Measurements from ENCODE around the gene THBS3.
"Not testable (repeated sequence)": the region's sequence is repeated elsewhere in the genome, so short reads cannot be mapped to it uniquely, and the experiment has no call there.

The THBS3 gene

DNA sequence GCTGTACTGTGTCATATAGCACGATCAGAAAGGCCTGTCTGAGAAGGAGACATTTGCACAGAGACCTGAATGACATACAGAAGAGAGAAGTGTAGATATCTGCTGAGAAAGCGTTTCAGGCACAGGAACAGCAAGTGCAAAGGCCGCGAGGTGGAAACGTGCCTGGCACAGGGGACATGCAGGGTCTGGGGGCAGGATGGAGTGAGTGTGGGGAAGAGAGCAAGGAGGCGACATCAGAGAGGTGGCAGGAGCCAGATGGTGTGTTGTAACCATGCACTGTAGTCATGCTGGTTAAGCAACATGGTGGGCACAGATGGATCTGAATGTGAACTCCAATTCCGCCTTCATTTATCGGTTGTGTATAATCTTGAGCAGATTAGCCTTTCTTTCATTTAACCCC lies 47.6 kb downstream of the THBS3 start:
- DNase-seq, result no peak
- H3K9me3 ChIP-seq, result 0 out of 2 replicates have a peak, but pooled peaks cover 4% of the 10 kb centered on the region
- H3K36me3 ChIP-seq, result no peaks in the 10 kb centered on the region
- H3K27me3 ChIP-seq, result no peaks in the 10 kb centered on the region
- no peaks in the 10 kb centered on the region for H3K4me1 ChIP-seq
- TF ChIP-seq, protein P1, sequence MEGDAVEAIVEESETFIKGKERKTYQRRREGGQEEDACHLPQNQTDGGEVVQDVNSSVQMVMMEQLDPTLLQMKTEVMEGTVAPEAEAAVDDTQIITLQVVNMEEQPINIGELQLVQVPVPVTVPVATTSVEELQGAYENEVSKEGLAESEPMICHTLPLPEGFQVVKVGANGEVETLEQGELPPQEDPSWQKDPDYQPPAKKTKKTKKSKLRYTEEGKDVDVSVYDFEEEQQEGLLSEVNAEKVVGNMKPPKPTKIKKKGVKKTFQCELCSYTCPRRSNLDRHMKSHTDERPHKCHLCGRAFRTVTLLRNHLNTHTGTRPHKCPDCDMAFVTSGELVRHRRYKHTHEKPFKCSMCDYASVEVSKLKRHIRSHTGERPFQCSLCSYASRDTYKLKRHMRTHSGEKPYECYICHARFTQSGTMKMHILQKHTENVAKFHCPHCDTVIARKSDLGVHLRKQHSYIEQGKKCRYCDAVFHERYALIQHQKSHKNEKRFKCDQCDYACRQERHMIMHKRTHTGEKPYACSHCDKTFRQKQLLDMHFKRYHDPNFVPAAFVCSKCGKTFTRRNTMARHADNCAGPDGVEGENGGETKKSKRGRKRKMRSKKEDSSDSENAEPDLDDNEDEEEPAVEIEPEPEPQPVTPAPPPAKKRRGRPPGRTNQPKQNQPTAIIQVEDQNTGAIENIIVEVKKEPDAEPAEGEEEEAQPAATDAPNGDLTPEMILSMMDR (IDR thresholded peaks at IDR 0.05; ENCODE audit: low read depth, low read length), result no peak
- no peak overlapping the region for H3K4me3 ChIP-seq (ENCODE audit: low read depth, low read length)

DNA sequence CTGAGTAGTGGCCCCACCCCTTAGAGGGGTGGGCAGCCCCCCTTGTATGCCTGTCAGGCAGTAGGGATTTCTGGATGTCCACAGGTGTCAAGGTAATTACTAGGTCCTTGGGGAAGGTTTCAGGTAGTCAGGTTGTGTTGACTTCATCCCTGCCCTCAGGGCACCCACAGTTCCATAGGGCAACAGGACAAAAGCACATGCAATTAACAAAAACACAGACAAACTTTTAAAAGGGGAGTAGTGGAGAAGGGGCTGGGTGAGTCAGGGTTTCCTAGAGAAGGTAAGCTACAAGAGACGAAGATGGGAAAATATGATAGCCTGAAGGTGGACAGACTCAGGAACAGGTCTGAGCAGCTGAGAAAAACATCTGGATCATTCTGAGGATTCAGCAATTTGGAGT lies 48.7 kb downstream of the THBS3 start:
- TF ChIP-seq, protein P1 (IDR thresholded peaks at IDR 0.05; ENCODE audit: low read depth, low read length), result no peak
- H3K4me1 ChIP-seq, result no peaks in the 10 kb centered on the region

DNA sequence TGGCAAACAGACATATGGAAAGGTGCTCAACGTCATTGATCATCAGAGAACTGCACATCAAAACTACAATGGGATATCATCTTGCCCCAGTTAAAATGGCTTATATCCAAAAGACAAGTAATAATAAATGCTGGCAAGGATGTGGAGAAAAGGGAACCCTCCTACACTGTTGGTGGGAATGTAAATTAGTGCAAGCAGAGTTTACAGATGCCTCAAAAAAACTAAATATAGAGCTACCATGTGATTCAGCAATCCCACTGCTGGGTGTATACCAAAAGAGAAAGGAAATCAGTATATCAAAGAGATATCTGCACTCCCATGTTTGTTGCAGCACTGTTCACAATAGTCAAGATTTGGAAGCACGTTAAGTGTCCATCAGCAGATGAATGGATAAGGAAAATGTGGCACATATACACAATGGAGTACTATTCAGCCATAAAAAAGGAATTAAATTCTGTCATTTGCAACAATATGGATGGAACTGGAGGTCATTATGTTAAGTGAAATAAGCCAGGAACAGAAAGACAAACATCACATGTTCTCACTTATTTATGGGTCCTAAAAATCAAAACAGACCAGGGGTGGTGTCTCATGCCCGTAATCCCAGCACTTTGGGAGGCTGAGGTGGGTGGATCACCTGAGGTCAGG lies 51.6 kb downstream of the THBS3 start:
- H3K27me3 ChIP-seq; H3K9me3 ChIP-seq; DNase-seq; H3K4me3 ChIP-seq (ENCODE audit: low read depth, low read length); H3K36me3 ChIP-seq; H3K4me1 ChIP-seq: not testable (repeated sequence)

More for the DNA sequence above, 48.7 kb downstream of the THBS3 start:
- no peak for DNase-seq
- Histone ChIP-seq H3K4me3 (ENCODE audit: low read depth, low read length) (no peak overlapping the region), H3K27me3 (no peaks in the 10 kb centered on the region; the same call in 1 of the 2 replicates), H3K36me3 (no peaks in the 10 kb centered on the region), H3K9me3 (0 out of 2 replicates have a peak, but pooled peaks cover 4% of the 10 kb centered on the region)
